ENCODE data around the gene CACNG8. TPM values are rescaled to one million over a fixed set of nuclear protein-coding genes. Genes with fewer than 3 reads are reported as not detected.

CACNG8 gene
- under 1 TPM in 2 of 3 donors, not detected in 1; 0.07 to 0.09 TPM for total RNA-seq
- long read RNA-seq, donor 1 = 0 reads
- long read RNA-seq, donor 2 = 0 reads

- intact Hi-C loops (cut with DNase I, micrococcal nuclease) = no loop called here
- DNase-seq (no peak), ATAC-seq (no peak)
- Histone ChIP-seq H3K4me3 (no peak within 1 kb of the TSS), H3K36me3 (ENCODE audit: low read depth) (no peaks in the 10 kb centered on the region), H3K9me3 (no peaks in the 10 kb centered on the region), H3K4me1 (ENCODE audit: low read depth) (no peaks in the 10 kb centered on the region)
- TF ChIP-seq CTCF (IDR thresholded peaks at IDR 0.05) = no peak
Observed at GRCh38 chr19:53962887-53963431, at the start of gene CACNG8. TSS of gene CACNG8 (plus strand) at chr19:53962937.

GRCh38 chr19:53915000-53915399 lies 47.7 kb upstream of the CACNG8 start:
- DNase-seq (peak in 1 of 3 donors; percentile 15), ATAC-seq (no peak)
- no peak for TF ChIP-seq CTCF (IDR thresholded peaks at IDR 0.05)
- Histone ChIP-seq H3K4me3 (no peak overlapping the region), H3K9me3 (no peaks in the 10 kb centered on the region), H3K4me1 (ENCODE audit: low read depth) (no peaks in the 10 kb centered on the region), H3K36me3 (ENCODE audit: low read depth) (no peaks in the 10 kb centered on the region)
- intact Hi-C loops (cut with DNase I, micrococcal nuclease) = no loop called here

- no peak for ATAC-seq
- no peaks in the 10 kb centered on the region for H3K4me1 ChIP-seq (ENCODE audit: low read depth)
- DNase-seq = no peak
- intact Hi-C loops (cut with DNase I, micrococcal nuclease) = no loop called here
- no peak overlapping the region for H3K4me3 ChIP-seq
- no peak for TF ChIP-seq CTCF (IDR thresholded peaks at IDR 0.05)
- H3K9me3 ChIP-seq = no peaks in the 10 kb centered on the region
- no peaks in the 10 kb centered on the region for H3K36me3 ChIP-seq (ENCODE audit: low read depth)
Observed at GRCh38 chr19:53916004-53916403, 46.7 kb upstream of the CACNG8 start.

- no peaks in the 10 kb centered on the region for H3K9me3 ChIP-seq
- DNase-seq (peak in 1 of 3 donors; percentile 12), ATAC-seq (no peak)
- intact Hi-C loops (cut with DNase I, micrococcal nuclease) = no loop called here
- H3K36me3 ChIP-seq (ENCODE audit: low read depth) = no peaks in the 10 kb centered on the region
- TF ChIP-seq CTCF (IDR thresholded peaks at IDR 0.05) = no peak
- H3K4me1 ChIP-seq (ENCODE audit: low read depth) = no peaks in the 10 kb centered on the region
- H3K4me3 ChIP-seq = no peak overlapping the region
Observed at GRCh38 chr19:53917356-53917755, 45.4 kb upstream of the CACNG8 start.

- no peaks in the 10 kb centered on the region for H3K9me3 ChIP-seq
- intact Hi-C loops (cut with DNase I, micrococcal nuclease) = no loop called here
- H3K4me3 ChIP-seq = no peak overlapping the region
- ATAC-seq = no peak
- H3K36me3 ChIP-seq (ENCODE audit: low read depth) = no peaks in the 10 kb centered on the region
- DNase-seq = peak in 1 of 3 donors; percentile 59
- no peaks in the 10 kb centered on the region for H3K4me1 ChIP-seq (ENCODE audit: low read depth)
- TF ChIP-seq CTCF (IDR thresholded peaks at IDR 0.05) = no peak
Observed at GRCh38 chr19:53927739-53928138, 35.0 kb upstream of the CACNG8 start.

GRCh38 chr19:53936029-53936428 lies 26.7 kb upstream of the CACNG8 start:
- no peak for TF ChIP-seq CTCF (IDR thresholded peaks at IDR 0.05)
- no peak for DNase-seq
- intact Hi-C loops (cut with DNase I, micrococcal nuclease) = no loop called here
- Histone ChIP-seq H3K36me3 (ENCODE audit: low read depth) (no peaks in the 10 kb centered on the region), H3K4me1 (ENCODE audit: low read depth) (no peaks in the 10 kb centered on the region), H3K4me3 (no peak overlapping the region), H3K9me3 (no peaks in the 10 kb centered on the region)
- no peak for ATAC-seq
